ENCODE measurements around the gene CETP. TPM values are rescaled to one million over a fixed set of nuclear protein-coding genes. Genes with fewer than 3 reads are reported as not detected.

CETP gene
- total and polyA plus RNA-seq, 2 of the 13 experiments (the other 11 are each of a cell fraction or from before 2014, with no cell fraction given), result 0.31 to 9.8 TPM

- TF ChIP-seq MTERF4 (CRISPR knock-in tag; IDR thresholded peaks at IDR 0.05), result no peak
- TF ChIP-seq ZNF292 (CRISPR knock-in tag; IDR thresholded peaks at IDR 0.05; ENCODE audit: borderline replicate concordance, low read depth), result 0 out of 2 replicates have a peak, but pooled peaks have one; percentile 0
- TF ChIP-seq ZFAT (CRISPR knock-in tag; conservative IDR thresholded peaks at IDR 0.05), result no peak
- TF ChIP-seq ZNF850 (CRISPR knock-in tag; conservative IDR thresholded peaks at IDR 0.05), result peak; percentile 34; the same call in 1 of the 2 replicates
- peak; percentile 12 for TF ChIP-seq AGO2 (optimal IDR thresholded peaks at IDR 0.05; ENCODE audit: low read depth, low read length)
- TF ChIP-seq TMF1 (CRISPR knock-in tag; IDR thresholded peaks at IDR 0.05; ENCODE audit: low read depth), result 0 out of 2 replicates have a peak, but pooled peaks have one; percentile 5
These were observed 30.4 kb upstream of the CETP start (continued) for GRCh38 chr16:56931271-56931891.

- intact Hi-C loops (cut with micrococcal nuclease; ENCODE audit: unreplicated experiment), result loop anchor here (1.0 to 5.0 kb wide), 3 partner anchors 10 to 120 kb away; no protein-coding TSS in a partner anchor
- H3K27me3 ChIP-seq (ENCODE audit: control insufficient read depth in 1 of 2, insufficient read depth in 2 of 2, low read length in 2 of 2), result no peaks in the 10 kb centered on the region; a peak in 1 of 5 replicates
- no peak within 1 kb of the TSS for H2AFZ ChIP-seq (ENCODE audit: low read length)
- peaks cover 47% of the 10 kb centered on the region for H4K20me1 ChIP-seq (ENCODE audit: insufficient read depth, low read length)
- H3K27ac ChIP-seq (ENCODE audit: extremely low read length, insufficient read depth, low read length), result peak within 1 kb of the TSS; percentile 80
- peak within 1 kb of the TSS; percentile 93 to 97 (median 94) for H3K4me3 ChIP-seq (replicated peaks in 1 of 3; ENCODE audit: insufficient read depth in 1 of 3, low read depth in 2 of 3, low read length in 3 of 3)
- peaks cover 46% of the 10 kb centered on the region for H3K4me1 ChIP-seq (ENCODE audit: insufficient read depth, low read length)
- FAIRE-seq (peak; percentile 63), ATAC-seq (peak; percentile 93), DNase-seq (ENCODE audit: low spot score) (peak; percentile 97)
- H3K9me3 ChIP-seq (ENCODE audit: low read length), result no peaks in the 10 kb centered on the region
- ChIA-PET POLR2A (interaction anchor here (0.5 to 8.3 kb wide), 52 partner anchors 9 to 325 kb away, joined by 3 to 232 read pairs (median 5); partner anchors contain the start of genes CPNE2, MT2A, NLRC5 and SLC12A3), CTCF (ENCODE audit: low intra/inter-chr PET ratio, low total read pairs) (no interaction called here)
- in situ Hi-C loops (cut with HindIII; ENCODE audit: extremely low pct_ligation_motif_present, low pct_unique_long_range_greater_than_20kb), result no loop called here
- H3K9ac ChIP-seq (ENCODE audit: insufficient read depth, low read depth, low read length), result peak within 1 kb of the TSS; percentile 95
- peaks cover 50% of the 10 kb centered on the region for H3K79me2 ChIP-seq (ENCODE audit: insufficient read depth, low read length)
- peak within 1 kb of the TSS; percentile 94 for H3K4me2 ChIP-seq (ENCODE audit: low read depth, low read length)
- H3K36me3 ChIP-seq (replicated peaks in 1 of 2; ENCODE audit: control insufficient read depth in 1 of 2, insufficient read depth in 2 of 2, low read length in 2 of 2), result peaks cover 6 to 32% of the 10 kb centered on the region in 2 experiments
- WGBS (ENCODE audit: low lambda C conversion rate), result 2% methylated on average over 9 of the region's 83 CpGs
- no TSS peak for BruUV-seq (replicated peaks)
- TF ChIP-seq ZNF850 (CRISPR knock-in tag; conservative IDR thresholded peaks at IDR 0.05) (no peak), NCOR1 (IDR thresholded peaks at IDR 0.05; ENCODE audit: borderline replicate concordance, low read length) (peak; percentile 33; the same call in 1 of the 2 replicates), ZNF12 (CRISPR knock-in tag; IDR thresholded peaks at IDR 0.05) (no peak; the same call in 1 of the 2 replicates), NBN (conservative IDR thresholded peaks at IDR 0.05) (no peak), ZHX2 (IDR thresholded peaks at IDR 0.05; ENCODE audit: low read depth) (peak; percentile 93), ZHX2 (CRISPR knock-in tag; IDR thresholded peaks at IDR 0.05; ENCODE audit: borderline replicate concordance) (no peak), ZBTB26 (CRISPR knock-in tag; IDR thresholded peaks at IDR 0.05; ENCODE audit: borderline replicate concordance) (peak; percentile 89)
These were observed 29.6 kb upstream of the CETP start, which contains the start of gene HERPUD1 for GRCh38 chr16:56931892-56932720. HERPUD1 (plus strand) TSS chr16:56932142; CDS start chr16:56932245, 103 bp downstream.
